Stomach (tissue), 4 donors: Measurements from ENCODE around the gene MAGEA8.

ENCODE experiments used
- CTCF ChIP-seq, 7 experiments: fragments of 450-650 bp in 4 of 7; fragments of 200-600 bp in 3 of 7; sonication (generic) in 3 of 7; IDR thresholded peaks; one replicate each; pipeline ENCODE4 v1.5.1; 2016 to 2019; ENCODE audit warnings: antibody characterized with exemption in 7 of 7, control low read depth in 2 of 7, mild to moderate bottlenecking in 1 of 7
- POLR2A ChIP-seq, 4 donors: fragments of 450-650 bp; IDR thresholded peaks; one replicate each; pipeline ENCODE4 v1.6.1; 2016; ENCODE audit warnings: antibody characterized with exemption in 4 of 4, control low read depth in 2 of 4, mild to moderate bottlenecking in 1 of 4, moderate library complexity in 1 of 4
- POLR2AphosphoS5 ChIP-seq, 3 donors: sonication (generic); formaldehyde crosslinking; IDR thresholded peaks; one replicate each; pipeline ENCODE4 v1.6.1; 2016; ENCODE audit warnings: antibody characterized with exemption in 3 of 3

- TF ChIP-seq CTCF (IDR thresholded peaks at IDR 0.05), result no peak
- no peak for TF ChIP-seq POLR2A (IDR thresholded peaks at IDR 0.05)
- TF ChIP-seq POLR2AphosphoS5 (IDR thresholded peaks at IDR 0.05), result no peak
These were observed 27.3 kb downstream of the MAGEA8 start for GRCh38 chrX:149908308-149908707.
